MG63 (cell line): Measurements from ENCODE around the gene MED25. TPM values are rescaled to one million over a fixed set of nuclear protein-coding genes. Genes with fewer than 3 reads are reported as not detected.

Experiments
- DNase-seq: peaks from one replicate; pipeline ENCODE4 v3.0.0-alpha.2; 2020
- H3K27me3 ChIP-seq: fragments of 250-450 bp; sonication (Bioruptor Pico); 2 replicates; pipeline ENCODE4 v1.5.1; 2020; ENCODE audit warnings: mild to moderate bottlenecking, moderate library complexity
- H3K36me3 ChIP-seq: fragments of 250-450 bp; sonication (Bioruptor Pico); 2 replicates; pipeline ENCODE4 v1.5.1; 2020; ENCODE audit warnings: mild to moderate bottlenecking, moderate library complexity
- H3K4me3 ChIP-seq: fragments of 250-450 bp; sonication (Bioruptor Pico); 2 replicates; pipeline ENCODE4 v1.5.1; 2020; ENCODE audit warnings: mild to moderate bottlenecking, moderate library complexity
- H3K9me3 ChIP-seq: fragments of 250-450 bp; sonication (Bioruptor Pico); 2 replicates; pipeline ENCODE4 v1.5.1; 2020; ENCODE audit warnings: mild to moderate bottlenecking, moderate library complexity
- total RNA-seq: library from RNA; depleted of rRNA; stranded (reverse); fragments of >200 nt; shearing (Covaris generic); gene quantifications from 2 replicates; pipeline ENCODE4 v1.2.3, GENCODE V29; 2014; ENCODE audit warnings: low replicate concordance; rRNA removed

Gene MED25
- 27.6 and 45.1 TPM in 2 replicates for total RNA-seq

DNA sequence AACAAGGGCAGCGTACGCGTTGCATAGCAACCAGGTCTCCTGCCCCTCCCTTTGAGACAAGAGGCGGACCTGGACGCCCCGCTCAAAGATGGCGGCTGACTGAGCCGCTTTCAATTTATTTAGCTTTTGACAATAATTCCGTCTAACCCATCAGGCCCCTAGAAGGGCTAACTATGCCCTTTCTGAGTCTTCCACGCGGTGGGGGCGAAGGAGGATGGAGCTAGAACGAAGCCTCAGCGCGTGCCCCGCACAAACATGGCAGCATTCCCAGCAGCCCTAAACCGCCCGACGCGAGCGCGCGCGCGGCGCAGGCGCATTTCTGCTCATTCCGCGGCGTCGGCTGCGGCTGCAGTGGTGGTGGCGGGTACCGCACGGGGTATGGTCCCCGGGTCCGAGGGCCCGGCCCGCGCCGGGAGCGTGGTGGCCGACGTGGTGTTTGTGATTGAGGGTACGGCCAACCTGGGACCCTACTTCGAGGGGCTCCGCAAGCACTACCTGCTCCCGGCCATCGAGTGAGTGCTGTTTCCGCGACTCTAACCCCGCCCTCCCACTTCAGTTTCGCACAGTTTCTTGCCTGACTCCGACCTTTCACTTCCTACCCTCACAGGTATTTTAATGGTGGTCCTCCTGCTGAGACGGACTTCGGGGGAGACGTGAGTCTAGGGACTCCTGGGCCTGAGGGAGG lies at the start of gene MED25:
Gene MED25, plus strand, starts transcription at position 326 of the 685 bp plus-strand sequence. Its CDS starts 53 bp downstream, at position 379.
- Histone ChIP-seq H3K36me3 (peaks cover 17% of the 10 kb centered on the region), H3K27me3 (no peaks in the 10 kb centered on the region), H3K4me3 (peak within 1 kb of the TSS; percentile 93), H3K9me3 (no peaks in the 10 kb centered on the region)
- DNase-seq = peak; percentile 84

GRCh38 chr19:49770529-49770928 lies 47.6 kb upstream of the MED25 start:
- DNase-seq = no peak
- H3K9me3 ChIP-seq = no peaks in the 10 kb centered on the region

GRCh38 chr19:49771674-49772139 lies 46.4 kb upstream of the MED25 start:
- DNase-seq = no peak
- H3K4me3 ChIP-seq = no peak overlapping the region
- H3K9me3 ChIP-seq = no peaks in the 10 kb centered on the region
- H3K27me3 ChIP-seq = no peaks in the 10 kb centered on the region
- H3K36me3 ChIP-seq = peaks cover 42% of the 10 kb centered on the region

More at GRCh38 chr19:49770529-49770928, 47.6 kb upstream of the MED25 start:
- no peak overlapping the region for H3K4me3 ChIP-seq
- H3K27me3 ChIP-seq = no peaks in the 10 kb centered on the region
- H3K36me3 ChIP-seq = peaks cover 36% of the 10 kb centered on the region

GRCh38 chr19:49772850-49773432 lies 45.1 kb upstream of the MED25 start:
- no peak overlapping the region for H3K4me3 ChIP-seq
- H3K9me3 ChIP-seq = no peaks in the 10 kb centered on the region
- H3K36me3 ChIP-seq = peaks cover 43% of the 10 kb centered on the region
- no peak for DNase-seq
- H3K27me3 ChIP-seq = no peaks in the 10 kb centered on the region

GRCh38 chr19:49773663-49774350 lies 44.3 kb upstream of the MED25 start:
- DNase-seq = no peak
- no peak overlapping the region for H3K4me3 ChIP-seq
- no peaks in the 10 kb centered on the region for H3K9me3 ChIP-seq
- peaks cover 42% of the 10 kb centered on the region for H3K36me3 ChIP-seq
- no peaks in the 10 kb centered on the region for H3K27me3 ChIP-seq

DNA sequence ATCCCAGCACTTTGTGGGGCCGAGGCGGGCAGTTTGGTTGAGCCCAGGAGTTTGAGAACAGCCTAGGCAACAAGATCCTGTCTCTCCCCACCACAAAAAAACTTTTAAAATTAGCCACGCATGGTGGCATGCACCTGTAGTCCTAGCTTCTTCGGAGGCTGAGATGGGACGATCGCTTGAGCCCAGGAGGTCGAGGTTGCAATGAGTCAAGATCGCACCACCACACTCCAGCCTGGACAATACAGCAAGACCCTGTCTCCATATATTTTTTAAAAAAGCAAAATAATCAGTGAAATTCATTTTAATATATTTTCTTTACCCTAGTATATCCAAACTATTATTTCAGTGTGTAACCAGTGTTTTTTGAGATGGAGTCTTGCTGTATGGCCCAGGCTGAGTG lies 43.1 kb upstream of the MED25 start:
- Histone ChIP-seq H3K27me3 (no peaks in the 10 kb centered on the region), H3K9me3 (no peaks in the 10 kb centered on the region), H3K36me3 (peaks cover 36% of the 10 kb centered on the region), H3K4me3 (no peak overlapping the region)
- no peak for DNase-seq

- H3K9me3 ChIP-seq = no peaks in the 10 kb centered on the region
- no peak for DNase-seq
- no peak overlapping the region for H3K4me3 ChIP-seq
- H3K36me3 ChIP-seq = peaks cover 32% of the 10 kb centered on the region
- no peaks in the 10 kb centered on the region for H3K27me3 ChIP-seq
Measured at GRCh38 chr19:49775742-49776370, 42.2 kb upstream of the MED25 start.

DNA sequence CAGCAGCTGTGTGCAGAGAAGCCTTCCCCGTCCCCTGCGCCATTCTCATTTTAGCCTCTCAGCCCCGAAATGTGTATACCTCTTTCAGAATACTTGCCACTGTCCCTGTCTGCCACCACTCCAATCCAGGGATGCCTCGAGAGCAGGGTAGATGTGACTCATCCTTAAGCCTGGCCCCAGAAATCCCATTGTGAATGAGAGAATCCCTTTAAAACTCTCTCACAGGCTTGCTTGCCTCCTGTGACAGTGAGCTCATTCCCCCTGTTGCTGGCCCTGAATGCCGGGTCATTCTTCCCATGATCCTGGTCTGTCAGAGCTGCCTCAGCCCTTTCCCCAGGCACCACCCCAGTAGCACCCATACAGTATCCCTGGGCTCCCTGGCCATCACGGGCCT lies 41.7 kb upstream of the MED25 start:
- no peaks in the 10 kb centered on the region for H3K27me3 ChIP-seq
- H3K9me3 ChIP-seq = no peaks in the 10 kb centered on the region
- peaks cover 32% of the 10 kb centered on the region for H3K36me3 ChIP-seq
- no peak overlapping the region for H3K4me3 ChIP-seq
- no peak for DNase-seq

- no peak for DNase-seq
- Histone ChIP-seq H3K9me3 (no peaks in the 10 kb centered on the region), H3K36me3 (peaks cover 46% of the 10 kb centered on the region), H3K4me3 (no peak overlapping the region), H3K27me3 (no peaks in the 10 kb centered on the region)
Measured at GRCh38 chr19:49779731-49780555, 38.1 kb upstream of the MED25 start.

- H3K4me3 ChIP-seq = no peak overlapping the region
- H3K36me3 ChIP-seq = peaks cover 44% of the 10 kb centered on the region
- no peak for DNase-seq
- H3K9me3 ChIP-seq = no peaks in the 10 kb centered on the region
- no peaks in the 10 kb centered on the region for H3K27me3 ChIP-seq
Measured at GRCh38 chr19:49780861-49781260, 37.2 kb upstream of the MED25 start.

DNA sequence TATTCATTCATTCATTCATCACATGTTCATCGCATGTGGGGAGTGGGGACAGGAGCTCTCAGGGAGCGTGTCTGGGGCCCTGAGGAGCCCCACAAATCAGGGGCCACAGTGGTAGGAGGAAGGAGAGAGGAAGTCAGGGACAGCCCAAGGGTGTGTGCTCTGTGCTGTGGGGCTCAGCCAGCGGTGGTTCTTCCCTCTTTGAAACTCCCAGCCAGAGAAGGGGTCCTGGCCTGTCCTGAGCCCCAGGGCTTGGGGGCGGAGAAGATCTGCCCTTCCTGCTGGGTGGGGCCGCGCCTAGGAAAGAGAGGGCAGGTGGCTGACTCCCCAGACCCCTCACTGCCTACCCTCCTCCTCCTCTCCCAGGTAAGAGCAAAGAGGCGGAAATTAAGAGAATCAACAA lies 36.7 kb upstream of the MED25 start:
- DNase-seq = no peak
- no peak overlapping the region for H3K4me3 ChIP-seq
- no peaks in the 10 kb centered on the region for H3K9me3 ChIP-seq
- H3K27me3 ChIP-seq = no peaks in the 10 kb centered on the region
- H3K36me3 ChIP-seq = peaks cover 46% of the 10 kb centered on the region

GRCh38 chr19:49782515-49782914 lies 35.6 kb upstream of the MED25 start:
- H3K4me3 ChIP-seq = no peak overlapping the region
- H3K27me3 ChIP-seq = no peaks in the 10 kb centered on the region
- peaks cover 43% of the 10 kb centered on the region for H3K36me3 ChIP-seq
- no peaks in the 10 kb centered on the region for H3K9me3 ChIP-seq
- no peak for DNase-seq

- Histone ChIP-seq H3K4me3 (no peak overlapping the region), H3K9me3 (no peaks in the 10 kb centered on the region), H3K36me3 (peaks cover 50% of the 10 kb centered on the region), H3K27me3 (no peaks in the 10 kb centered on the region)
- DNase-seq = no peak
Measured at GRCh38 chr19:49786376-49786820, 31.7 kb upstream of the MED25 start.

- Histone ChIP-seq H3K36me3 (peaks cover 44% of the 10 kb centered on the region), H3K9me3 (no peaks in the 10 kb centered on the region), H3K27me3 (no peaks in the 10 kb centered on the region), H3K4me3 (no peak overlapping the region)
- DNase-seq = no peak
Measured at GRCh38 chr19:49787746-49788145, 30.3 kb upstream of the MED25 start.

- H3K9me3 ChIP-seq = no peaks in the 10 kb centered on the region
- peaks cover 41% of the 10 kb centered on the region for H3K36me3 ChIP-seq
- DNase-seq = no peak
- no peak overlapping the region for H3K4me3 ChIP-seq
- H3K27me3 ChIP-seq = no peaks in the 10 kb centered on the region
Measured at GRCh38 chr19:49788857-49789256, 29.2 kb upstream of the MED25 start.

DNA sequence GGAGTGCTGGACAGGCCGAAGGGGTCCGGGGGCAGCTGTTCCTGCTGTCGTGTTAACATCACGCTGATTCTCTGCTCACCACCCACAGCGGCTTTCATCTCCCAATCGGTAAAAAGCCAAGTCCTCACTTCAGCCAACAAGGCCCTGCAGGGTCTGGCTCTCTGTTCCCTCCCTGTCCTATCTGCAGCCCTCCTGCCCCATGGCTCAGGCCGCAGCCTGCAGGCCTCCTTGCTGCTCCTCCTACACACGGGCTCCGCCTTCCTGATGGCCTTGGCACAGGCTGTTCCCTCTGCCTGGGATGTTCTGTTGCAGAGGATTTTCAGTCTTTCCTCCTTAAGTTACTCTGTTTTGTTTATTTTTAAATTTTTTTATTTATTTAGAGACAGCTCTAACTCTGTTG lies 27.2 kb upstream of the MED25 start:
- Histone ChIP-seq H3K36me3 (peaks cover 49% of the 10 kb centered on the region), H3K4me3 (no peak overlapping the region), H3K9me3 (no peaks in the 10 kb centered on the region), H3K27me3 (no peaks in the 10 kb centered on the region)
- no peak for DNase-seq
